IMR-90 (cell line): ENCODE results near the gene HS3ST2. TPM values are rescaled to one million over a fixed set of nuclear protein-coding genes. Genes with fewer than 3 reads are reported as not detected.

Source experiments
- ATAC-seq: fragments of 200-7000 bp; cut with Tn5 transposase; 2 replicates; pipeline ENCODE4 v1.9.1; 2020; ENCODE audit warnings: low read depth, mild to moderate bottlenecking, moderate library complexity
- BruUV-seq: library from RNA; stranded (reverse); fragments of 400-500 nt; replicated peaks from 2 replicates; lab custom pipeline; 2021; lab: Mats Ljungman, UMichigan
- CTCF ChIA-PET: fragments of 300-600 bp; formaldehyde crosslinking; extraction: SDS; loops from one replicate; lab custom pipeline; 2021; ENCODE audit warnings: antibody characterized with exemption; lab: Yijun Ruan, JAX
- POLR2A ChIA-PET: fragments of 300-600 bp; sonication (Branson Sonifier 250); formaldehyde crosslinking; loops from one replicate; lab custom pipeline; 2022; ENCODE audit warnings: antibody characterized with exemption; ENCODE audit not compliant: unreplicated experiment; lab: Charles Lee
- DNase-seq: peaks from one replicate; pipeline ENCODE4 v3.0.0; 2013
- H2AFZ ChIP-seq: replicated peaks from 2 replicates; pipeline ENCODE3; 2013; ENCODE audit warnings: low read length, mild to moderate bottlenecking; ENCODE audit not compliant: poor library complexity
- H2AK5ac ChIP-seq: 2 replicates; pipeline ENCODE4 v1.6.1; 2013; ENCODE audit warnings: low read depth, low read length, inconsistent platforms
- H2AK9ac ChIP-seq: replicated peaks from 2 replicates; pipeline ENCODE3; 2013; ENCODE audit warnings: mild to moderate bottlenecking, low read depth, low read length, moderate library complexity; ENCODE audit not compliant: poor library complexity
- H2BK120ac ChIP-seq: 2 replicates; pipeline ENCODE4 v1.6.1; 2013; ENCODE audit warnings: low read depth, low read length, inconsistent platforms
- H2BK15ac ChIP-seq: 3 replicates; pipeline ENCODE4 v1.6.1; 2013; ENCODE audit warnings: low read depth, low read length, inconsistent platforms
- H2BK20ac ChIP-seq: 2 replicates; pipeline ENCODE4 v1.6.1; 2013; ENCODE audit warnings: low read depth, mild to moderate bottlenecking, inconsistent platforms, low read length, moderate library complexity
- H2BK5ac ChIP-seq: 2 replicates; pipeline ENCODE4 v1.6.1; 2013; ENCODE audit warnings: mild to moderate bottlenecking, low read depth, low read length, inconsistent platforms; ENCODE audit not compliant: poor library complexity, severe bottlenecking
- H3K14ac ChIP-seq: replicated peaks from 2 replicates; pipeline ENCODE4 v1.6.1; 2013; ENCODE audit warnings: low read depth, low read length, inconsistent platforms
- H3K18ac ChIP-seq: 2 replicates; pipeline ENCODE4 v1.6.1; 2013; ENCODE audit warnings: low read depth, low read length, control low read depth
- H3K23ac ChIP-seq: 2 replicates; pipeline ENCODE4 v1.6.1; 2013; ENCODE audit warnings: low read depth, low read length, inconsistent platforms
- H3K27ac ChIP-seq: 2 replicates; pipeline ENCODE4 v1.5.1; 2013; ENCODE audit warnings: mild to moderate bottlenecking, control low read depth, low read length; ENCODE audit not compliant: insufficient read depth
- H3K27me3 ChIP-seq: 2 replicates; pipeline ENCODE4 v1.6.1; 2013; ENCODE audit warnings: low read length; ENCODE audit not compliant: control insufficient read depth, insufficient read depth
- H3K36me3 ChIP-seq: 2 replicates; pipeline ENCODE4 v1.6.1; 2013; ENCODE audit warnings: low read length, mixed read lengths; ENCODE audit not compliant: control insufficient read depth, insufficient read depth
- H3K4ac ChIP-seq: 2 replicates; pipeline ENCODE4 v1.6.1; 2013; ENCODE audit warnings: low read depth, low read length, inconsistent platforms
- H3K4me1 ChIP-seq: 2 replicates; pipeline ENCODE4 v1.6.1; 2013; ENCODE audit warnings: low read length, mixed read lengths; ENCODE audit not compliant: control insufficient read depth, insufficient read depth
- H3K4me2 ChIP-seq: 2 replicates; pipeline ENCODE4 v1.6.1; 2013; ENCODE audit warnings: low read depth, mild to moderate bottlenecking, control low read depth, low read length, moderate library complexity
- H3K4me3 ChIP-seq: 2 replicates; pipeline ENCODE4 v1.5.1; 2013; ENCODE audit warnings: low read depth, mild to moderate bottlenecking, control low read depth, low read length, moderate library complexity; ENCODE audit not compliant: insufficient read depth
- H3K56ac ChIP-seq: 2 replicates; pipeline ENCODE4 v1.6.1; 2013; ENCODE audit warnings: low read length, inconsistent platforms; ENCODE audit not compliant: insufficient read depth; ENCODE audit errors: extremely low read depth
- H3K79me1 ChIP-seq, 2 experiments: 2 replicates each; pipeline ENCODE4 v1.6.1; 2013; ENCODE audit warnings: low read length in 2 of 2, inconsistent platforms in 1 of 2, low read depth in 1 of 2
- H3K9ac ChIP-seq: 2 replicates; pipeline ENCODE4 v1.6.1; 2013; ENCODE audit warnings: low read depth, low read length, control low read depth
- H3K9me1 ChIP-seq: 2 replicates; pipeline ENCODE4 v1.6.1; 2013; ENCODE audit warnings: low read length, inconsistent platforms; ENCODE audit not compliant: insufficient read depth
- H3K9me3 ChIP-seq: 2 replicates; pipeline ENCODE4 v1.6.1; 2013; ENCODE audit warnings: low read length; ENCODE audit not compliant: control insufficient read depth, insufficient read depth
- H4K20me1 ChIP-seq: 2 replicates; pipeline ENCODE4 v1.6.1; 2013; ENCODE audit warnings: low read length, inconsistent platforms; ENCODE audit not compliant: insufficient read depth
- H4K5ac ChIP-seq: 2 replicates; pipeline ENCODE4 v1.6.1; 2013; ENCODE audit warnings: mild to moderate bottlenecking, low read depth, low read length, control low read depth
- H4K8ac ChIP-seq, 2 experiments: 2 replicates each; pipeline ENCODE4 v1.6.1; 2013; ENCODE audit warnings: low read depth in 2 of 2, low read length in 2 of 2, control low read depth in 1 of 2, inconsistent platforms in 1 of 2
- H4K91ac ChIP-seq: 2 replicates; pipeline ENCODE4 v1.6.1; 2013; ENCODE audit warnings: low read depth, low read length, inconsistent platforms; ENCODE audit not compliant: insufficient read depth
- CEBPB ChIP-seq: IDR thresholded peaks from 2 replicates; pipeline ENCODE4 v1.6.1; 2012; ENCODE audit warnings: low read depth, low read length, improper control_type of control experiment
- CHD1 ChIP-seq: IDR thresholded peaks from 2 replicates; pipeline ENCODE4 v1.6.1; 2012; ENCODE audit warnings: low read depth, low read length, improper control_type of control experiment
- CTCF ChIP-seq: conservative IDR thresholded peaks from 2 replicates; pipeline ENCODE4 v1.5.1; 2012; ENCODE audit warnings: mild to moderate bottlenecking, low read depth, low read length, improper control_type of control experiment
- ELK1 ChIP-seq: fragments of 150-350 bp; IDR thresholded peaks from 2 replicates; pipeline ENCODE4 v1.6.1; 2016; ENCODE audit warnings: low read depth, mild to moderate bottlenecking, low read length, moderate library complexity, borderline replicate concordance
- MAZ ChIP-seq: IDR thresholded peaks from 2 replicates; pipeline ENCODE4 v1.6.1; 2012; ENCODE audit warnings: low read depth, mild to moderate bottlenecking, low read length, improper control_type of control experiment, moderate library complexity, borderline replicate concordance
- MXI1 ChIP-seq: IDR thresholded peaks from 2 replicates; pipeline ENCODE4 v1.6.1; 2012; ENCODE audit warnings: low read depth, mild to moderate bottlenecking, low read length, moderate library complexity, borderline replicate concordance
- NFE2L2 ChIP-seq: fragments of 150-350 bp; IDR thresholded peaks from 2 replicates; pipeline ENCODE4 v1.6.1; 2016; ENCODE audit warnings: low read depth, mild to moderate bottlenecking, low read length
- RAD21 ChIP-seq: IDR thresholded peaks from 2 replicates; pipeline ENCODE4 v1.6.1; 2012; ENCODE audit warnings: low read length, improper control_type of control experiment
- WGBS, 2 experiments: methylation state at CpG; one replicate each; pipeline versions ENCODE4 v1.1.5 to v1.1.7; 2013; ENCODE audit warnings: missing lambda C conversion rate in 2 of 2; ENCODE audit not compliant: insufficient read length in 1 of 2; ENCODE audit errors: extremely low coverage in 2 of 2; 5-methylcytosine and 5-hydroxymethylcytosine counted together
- dilution Hi-C: fragments of 300-500 bp; cut with HindIII; formaldehyde crosslinking; loops from one replicate; pipeline ENCODE4 v1.14.3; 2018; ENCODE audit warnings: low sequenced_read_pairs; ENCODE audit not compliant: unreplicated experiment
- in situ Hi-C: fragments of 300-500 bp; cut with MboI; formaldehyde crosslinking; loops from 3 replicates; pipeline ENCODE4 v1.14.3; 2019; ENCODE audit warnings: low sequenced_read_pairs, inconsistent platforms, mixed read lengths
- intact Hi-C: fragments of 100-400 bp; cut with micrococcal nuclease; formaldehyde crosslinking; loops from 2 replicates; pipeline ENCODE4 v1.10.0; 2022
- polyA plus RNA-seq, 3 experiments: library from polyadenylated mRNA; depleted of rRNA; stranded (reverse); fragments of >200 nt; gene quantifications; 2 replicates each; pipeline ENCODE4 v1.2.3, GENCODE V29; 2012; ENCODE audit warnings: low replicate concordance in 1 of 3
- total RNA-seq: library from RNA; depleted of rRNA; stranded (reverse); fragments of >200 nt; gene quantifications from 2 replicates; pipeline ENCODE4 v1.2.3, GENCODE V29; 2012

The HS3ST2 gene
- total and polyA plus RNA-seq, 2 of the 4 experiments (the other 2 are of a cell fraction) = not detected

- no peak for ATAC-seq
- no TSS peak for BruUV-seq
Observed at GRCh38 chr16:22859925-22860324, 46.0 kb downstream of the HS3ST2 start.

More at GRCh38 chr16:22859925-22860324, 46.0 kb downstream of the HS3ST2 start:
- Histone ChIP-seq H3K9me3 (no peaks in the 10 kb centered on the region), H3K4me1 (no peaks in the 10 kb centered on the region), H4K8ac (no peak overlapping the region), H2BK120ac (no peak overlapping the region), H2AK5ac (no peak overlapping the region), H2BK5ac (no peak overlapping the region), H3K36me3 (no peaks in the 10 kb centered on the region), H3K18ac (no peak overlapping the region), H4K5ac (no peak overlapping the region), H3K56ac (no peak overlapping the region), H3K23ac (no peak overlapping the region), H3K4me3 (no peak overlapping the region), H3K14ac (no peak overlapping the region), H3K4me2 (no peak overlapping the region), H2AK9ac (no peak overlapping the region), H4K20me1 (no peaks in the 10 kb centered on the region), H3K4ac (no peak overlapping the region), H2AFZ (no peak overlapping the region), H2BK20ac (no peak overlapping the region), H3K9ac (no peak overlapping the region), H2BK15ac (no peak overlapping the region), H3K27ac (no peak overlapping the region), H4K91ac (no peak overlapping the region), H3K9me1 (no peaks in the 10 kb centered on the region), H3K27me3 (no peaks in the 10 kb centered on the region), H3K79me1 (no peaks in the 10 kb centered on the region)
- intact Hi-C loops = no loop called here
- ChIA-PET POLR2A (no interaction called here), CTCF (no interaction called here)
- dilution Hi-C loops = no loop called here
- no peak for TF ChIP-seq MAZ
- no peak for TF ChIP-seq MXI1
- TF ChIP-seq CEBPB = no peak
- no peak for TF ChIP-seq CTCF
- TF ChIP-seq CHD1 = no peak
- TF ChIP-seq NFE2L2 = no peak
- no peak for TF ChIP-seq ELK1
- TF ChIP-seq RAD21 = no peak
- WGBS, 2 experiments = no CpG with 5 or more reads among the region's 4 CpGs
- DNase-seq = no peak
- in situ Hi-C loops = no loop called here
